HG03066 (cell line): ENCODE results near the gene SLC25A17.
A peak's percentile ranks its signal among the peaks of the same experiment; 100 is the strongest.
"Not testable (repeated sequence)": the region's sequence is repeated elsewhere in the genome, so short reads cannot be mapped to it uniquely, and the experiment has no call there.

Experiments used
- ATAC-seq: cut with Tn5 transposase; IDR thresholded peaks from one replicate; pipeline ENCODE4 v1.9.1; 2021; ENCODE audit warnings: low read depth; ENCODE audit not compliant: unreplicated experiment

SLC25A17 gene

DNA sequence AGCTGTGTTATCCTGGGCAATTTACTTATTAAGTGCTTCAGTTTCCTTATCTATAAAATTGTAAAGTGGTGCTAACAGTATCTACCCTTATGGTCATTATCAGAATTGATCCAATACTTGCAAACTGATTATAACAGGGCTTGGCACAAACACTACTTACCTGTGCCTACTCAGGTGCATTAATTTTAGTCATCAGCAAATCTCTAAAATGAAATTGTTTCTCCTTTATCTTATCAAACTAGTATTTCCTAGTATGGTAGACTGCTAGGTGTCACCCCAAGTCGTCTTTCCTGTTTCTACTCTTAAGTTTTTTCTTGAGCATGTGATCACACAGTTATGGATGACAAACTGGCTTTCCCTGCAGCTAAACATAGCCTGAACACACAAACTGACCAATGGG, 4.3 kb upstream of the SLC25A17 start:
- no peak for ATAC-seq

DNA sequence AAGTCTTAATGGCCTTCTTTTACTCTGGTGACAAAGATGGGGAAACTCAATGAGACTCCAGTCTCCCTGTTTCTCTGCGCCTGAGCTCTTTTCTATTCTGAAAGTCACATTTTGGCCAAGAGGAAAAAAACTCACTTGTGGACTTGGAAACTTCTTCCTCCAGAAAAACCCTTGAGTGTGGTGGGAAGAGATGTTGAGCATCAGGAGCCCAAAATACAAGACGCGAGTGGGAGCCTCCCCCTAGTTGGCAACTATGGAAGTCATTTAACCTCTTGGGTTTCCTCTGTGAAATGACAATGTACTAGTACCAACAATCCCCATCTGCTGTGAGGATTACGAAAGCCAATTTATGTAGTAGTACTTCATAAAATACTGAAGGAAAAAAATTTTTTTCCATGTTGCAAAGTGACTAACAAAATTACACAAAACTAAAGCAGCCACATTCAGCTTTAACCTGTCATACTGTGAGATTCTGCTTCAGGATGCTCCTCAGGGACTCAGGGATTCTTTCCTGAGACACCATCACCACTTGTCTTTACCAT, 524 bp upstream of the SLC25A17 start:
- no peak for ATAC-seq

DNA sequence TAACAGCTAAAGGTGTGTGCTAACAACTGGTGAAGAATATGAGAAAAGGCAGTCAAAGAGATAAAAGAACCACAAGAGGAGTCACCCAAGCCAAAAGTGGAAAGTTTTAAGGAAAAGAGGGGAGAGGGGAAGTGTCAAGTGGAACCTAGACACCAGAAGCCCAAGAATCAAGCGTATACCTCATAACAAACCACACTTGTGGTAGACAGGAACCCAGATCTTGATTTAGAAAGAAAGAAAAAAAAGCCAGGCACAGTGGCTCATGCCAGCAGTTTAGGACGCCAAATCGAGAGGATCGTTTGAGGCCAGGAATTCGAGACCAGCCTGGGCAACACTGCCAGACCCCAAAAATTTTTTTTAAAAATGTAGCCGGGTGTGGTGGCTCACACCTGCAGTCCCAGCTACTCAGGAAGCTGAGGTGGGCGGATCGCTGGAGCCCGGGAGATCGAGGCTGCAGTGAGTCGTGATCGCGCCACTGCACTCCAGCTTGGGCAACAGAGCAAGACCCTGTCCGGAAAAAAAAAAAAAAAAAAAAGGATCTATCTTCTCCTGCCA, 877 bp downstream of the SLC25A17 start:
- peak; percentile 9 for ATAC-seq

DNA sequence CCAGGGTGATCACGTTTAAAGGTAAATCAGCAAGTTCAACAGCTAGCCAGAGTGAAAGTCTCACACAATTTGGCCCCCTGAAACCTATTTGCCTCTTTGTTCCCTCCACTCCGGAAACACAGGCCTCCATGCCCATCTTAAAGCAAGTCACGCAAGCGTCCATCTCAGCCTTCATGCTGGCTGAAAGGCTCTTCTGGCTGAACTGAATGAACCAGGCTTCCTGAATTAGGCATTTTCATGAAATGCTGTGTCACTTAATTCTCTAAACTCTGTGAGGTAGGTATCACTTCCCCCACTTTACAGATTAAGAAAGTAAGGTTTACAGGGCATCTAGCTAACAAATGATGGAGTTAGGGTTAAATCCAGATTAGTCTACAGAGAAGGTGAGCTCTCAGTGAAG, 1.4 kb downstream of the SLC25A17 start:
- no peak for ATAC-seq

DNA sequence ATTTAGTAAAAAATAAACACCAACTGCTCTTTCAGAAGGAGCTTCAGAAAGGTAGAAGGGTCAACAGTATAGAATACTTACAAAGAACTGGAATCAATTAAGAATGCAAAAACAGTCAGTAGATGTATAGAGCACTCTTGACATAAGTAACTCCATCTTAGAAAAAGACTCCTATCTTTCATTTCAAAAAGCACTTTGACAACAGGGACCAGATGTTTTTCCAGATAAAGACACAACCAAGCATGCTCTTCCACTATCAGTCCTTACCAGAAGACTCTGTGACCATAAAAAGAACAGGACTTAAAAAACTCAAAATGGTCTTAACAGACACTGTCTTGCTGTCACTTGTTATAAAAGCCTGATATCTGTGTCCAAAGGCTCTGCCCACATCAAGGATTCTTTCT, 5.2 kb downstream of the SLC25A17 start:
- ATAC-seq: no peak

DNA sequence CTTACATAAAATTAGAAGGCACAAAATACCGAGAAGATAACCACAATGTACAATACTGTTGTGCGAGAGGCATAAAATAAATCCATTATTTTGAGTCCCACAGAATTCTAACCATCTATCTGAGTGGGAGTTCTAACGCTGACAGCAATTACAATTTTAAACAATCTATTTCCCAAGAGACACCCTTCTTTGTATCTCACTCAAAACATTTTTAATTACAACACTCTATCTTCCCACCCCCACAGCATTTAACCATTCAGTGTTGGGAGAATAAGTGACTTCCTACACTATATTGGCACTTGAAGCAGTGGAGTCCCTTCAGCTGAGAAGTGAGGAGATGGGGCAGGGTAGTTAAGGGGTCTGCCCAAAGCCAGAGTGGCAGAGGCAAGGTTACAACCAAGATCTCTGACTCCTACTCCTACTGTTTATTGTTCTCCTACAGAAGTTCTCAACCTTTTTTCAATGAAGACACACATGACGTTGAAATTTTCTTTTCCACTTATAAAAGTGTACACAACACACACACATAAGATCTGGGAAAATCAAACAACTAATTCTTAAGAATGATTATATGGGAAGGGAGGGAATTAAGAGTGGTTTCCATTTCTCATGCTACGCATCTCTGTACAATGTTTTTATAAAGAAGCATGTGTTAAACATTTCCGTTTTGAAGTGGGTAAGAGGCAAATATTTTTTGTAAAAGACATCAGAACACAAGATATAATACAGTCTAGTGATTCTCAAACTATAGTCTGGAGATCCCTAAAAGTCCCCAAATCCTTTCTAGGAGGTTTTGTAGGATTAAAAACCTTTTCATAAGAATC, 10.9 kb downstream of the SLC25A17 start:
- ATAC-seq: no peak

DNA sequence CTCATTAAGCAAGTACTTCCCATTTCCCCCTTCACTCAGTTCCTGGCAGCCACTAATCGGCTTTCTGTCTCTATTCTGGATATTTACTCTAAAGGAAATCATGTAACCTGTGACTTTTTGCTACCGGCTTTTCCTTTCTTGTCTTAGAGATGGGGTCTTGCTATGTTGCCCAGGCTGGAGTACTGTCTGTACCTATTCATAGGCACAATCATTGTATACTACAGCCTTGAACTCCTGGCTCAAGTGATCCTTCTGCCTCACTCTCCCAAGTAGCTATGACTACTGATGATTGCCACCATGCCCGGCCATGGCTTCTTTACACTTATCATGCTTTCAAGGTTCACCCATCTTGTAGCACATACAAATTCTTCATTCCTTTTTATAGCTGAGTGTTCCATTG, 12.4 kb downstream of the SLC25A17 start:
- no peak for ATAC-seq

DNA sequence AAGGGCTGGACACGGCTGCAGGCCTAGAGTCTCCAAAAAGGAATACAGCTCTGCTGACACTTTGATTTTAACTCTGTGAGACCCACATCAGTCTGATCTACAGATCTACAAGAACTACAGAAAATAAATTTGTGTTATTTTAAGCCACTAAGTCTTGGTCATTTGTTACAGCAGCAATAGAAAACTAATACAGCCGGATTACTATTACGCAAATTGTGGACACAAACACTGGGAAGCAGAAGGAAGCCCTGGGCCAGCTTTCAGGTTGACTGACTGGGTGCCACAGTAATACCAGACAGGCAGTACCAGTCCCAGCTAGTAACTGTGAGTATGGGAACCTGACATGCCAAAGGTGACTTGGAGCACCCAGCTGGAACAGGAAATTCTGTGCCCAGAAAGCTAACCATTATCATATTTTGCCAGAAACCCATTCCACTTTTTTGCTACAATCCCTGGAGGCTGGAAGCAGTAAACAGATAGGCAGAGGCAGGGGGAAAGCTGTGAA, 13.4 kb downstream of the SLC25A17 start:
- no peak for ATAC-seq

DNA sequence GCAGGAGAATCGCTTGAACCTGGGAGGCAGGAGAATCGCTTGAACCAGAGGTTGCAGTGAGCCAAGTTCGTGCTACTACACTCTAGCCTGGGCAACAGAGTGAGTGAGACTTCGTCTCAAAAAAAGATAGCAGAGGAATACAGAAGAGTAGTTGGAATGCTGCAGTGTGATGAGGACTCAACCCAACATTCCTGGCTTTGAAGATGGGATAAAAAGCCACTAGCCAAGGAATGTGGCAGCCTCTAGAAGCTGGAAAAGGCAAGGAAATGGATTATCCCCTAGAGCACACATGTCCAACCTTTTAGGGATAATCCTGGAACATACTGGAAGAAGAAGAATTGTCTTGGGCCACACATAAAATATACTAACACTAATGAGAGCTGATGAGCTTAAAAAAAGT, 13.9 kb downstream of the SLC25A17 start:
- no peak for ATAC-seq

DNA sequence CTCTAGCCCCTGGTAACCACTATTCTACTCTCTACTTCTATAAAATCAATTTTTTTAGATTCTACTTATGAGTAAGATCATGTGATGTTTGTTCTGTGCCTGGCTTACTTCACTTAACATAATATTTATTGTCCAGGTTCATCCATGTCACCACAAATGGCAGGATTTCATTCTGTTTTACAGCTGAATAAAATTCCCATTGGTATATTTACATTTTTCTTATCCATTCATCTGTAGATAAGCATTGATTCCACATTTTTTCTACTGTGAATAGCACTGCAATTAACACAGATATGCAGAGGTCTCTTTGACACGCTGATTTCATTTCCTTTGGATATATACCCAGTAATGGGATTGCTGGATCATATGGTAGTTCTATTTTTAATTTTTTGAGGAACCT, 15.8 kb downstream of the SLC25A17 start:
- no peak for ATAC-seq

DNA sequence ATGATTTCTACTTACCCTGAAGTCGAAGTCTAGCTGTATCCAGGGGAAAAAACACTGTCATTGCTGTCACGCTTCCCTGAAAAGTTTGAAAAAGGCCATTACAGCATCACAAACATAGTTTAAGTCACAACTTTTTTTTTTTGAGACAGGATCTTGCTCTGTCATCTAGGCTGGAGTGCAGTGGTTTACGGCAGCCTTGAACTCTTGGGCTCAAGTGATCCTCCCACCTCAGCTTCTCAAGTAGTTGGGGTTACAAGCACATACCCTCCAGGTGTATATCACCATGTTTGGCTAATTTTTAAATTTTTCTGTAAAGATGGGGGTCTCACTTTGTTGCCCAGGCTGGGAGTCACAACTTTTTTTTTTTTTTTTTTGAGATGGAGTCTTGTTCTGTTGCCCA, 20.1 kb downstream of the SLC25A17 start:
- ATAC-seq: no peak

DNA sequence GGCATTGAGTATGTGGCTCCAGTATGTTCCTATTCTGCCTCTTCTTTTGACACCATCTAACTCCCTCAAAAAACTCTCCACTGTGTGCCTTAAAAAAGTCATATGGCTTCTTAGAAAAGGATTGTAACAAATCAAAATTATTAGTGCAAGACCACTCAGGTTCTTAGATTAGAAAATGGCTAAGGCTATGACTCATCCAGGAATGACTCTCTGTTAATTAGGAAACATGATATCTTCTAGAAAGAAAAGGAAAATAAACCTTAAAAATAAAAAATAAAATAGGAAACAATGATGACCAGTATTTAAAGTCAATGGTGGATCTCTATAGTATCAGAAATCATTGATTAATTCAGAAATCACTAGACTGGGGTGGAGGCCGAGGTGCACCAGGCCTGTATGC, 21.7 kb downstream of the SLC25A17 start:
- no peak for ATAC-seq

DNA sequence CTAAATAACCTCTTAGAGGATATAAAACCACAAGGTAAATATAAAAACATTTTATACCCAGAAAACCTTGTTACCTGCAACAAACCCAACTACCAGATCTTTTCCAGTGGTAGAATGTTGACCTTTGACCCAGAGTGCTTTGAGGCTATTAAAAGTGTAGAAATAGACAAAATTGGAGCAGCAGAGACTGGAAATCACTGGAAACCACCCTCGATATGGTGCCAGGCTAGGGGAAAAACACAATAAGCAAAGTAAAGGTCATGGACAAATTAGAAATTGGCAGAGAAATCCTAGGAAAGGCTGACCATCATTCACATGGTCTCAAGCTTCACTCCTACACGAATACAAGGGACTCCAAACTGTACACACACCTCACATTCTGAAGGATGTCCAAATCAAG, 26.7 kb downstream of the SLC25A17 start:
- ATAC-seq: no peak

DNA sequence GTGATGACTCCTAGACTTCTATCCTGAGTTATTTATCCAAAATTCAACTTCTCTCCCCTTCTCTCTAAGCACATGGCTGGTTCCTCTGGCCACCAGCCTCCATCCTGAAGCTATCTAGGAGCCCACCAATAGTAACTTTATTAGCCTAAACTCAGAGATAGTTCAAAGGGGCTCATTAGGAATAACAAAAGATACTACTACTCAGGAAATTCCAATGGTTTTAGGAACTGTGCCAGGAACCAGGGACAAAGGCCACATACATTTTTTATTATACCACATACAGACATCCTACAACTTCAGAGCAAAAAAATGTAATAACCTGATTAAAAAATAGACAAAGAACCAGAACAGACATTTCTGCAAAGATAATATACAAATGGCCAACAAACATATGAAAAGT, 27.9 kb downstream of the SLC25A17 start:
- no peak for ATAC-seq

DNA sequence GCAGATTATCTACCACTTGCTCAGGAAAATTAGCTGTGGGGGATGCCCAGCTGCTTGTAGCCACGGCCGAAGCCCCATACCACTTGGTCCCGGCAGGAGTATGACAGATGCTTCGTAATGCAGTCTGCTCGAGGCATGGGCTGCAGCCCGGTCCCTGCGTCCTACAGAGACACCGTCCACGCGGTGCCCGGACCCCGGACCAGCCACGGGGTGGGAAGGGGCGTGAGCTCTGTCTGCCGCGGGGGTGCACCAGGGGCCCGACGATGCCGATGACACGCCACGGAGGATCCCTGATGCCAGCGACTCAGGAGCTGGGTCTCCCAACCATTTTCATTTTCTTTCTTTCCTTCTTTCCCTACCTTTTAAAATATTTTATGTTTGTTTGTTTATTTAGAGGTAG, 30.0 kb downstream of the SLC25A17 start:
- no peak for ATAC-seq

DNA sequence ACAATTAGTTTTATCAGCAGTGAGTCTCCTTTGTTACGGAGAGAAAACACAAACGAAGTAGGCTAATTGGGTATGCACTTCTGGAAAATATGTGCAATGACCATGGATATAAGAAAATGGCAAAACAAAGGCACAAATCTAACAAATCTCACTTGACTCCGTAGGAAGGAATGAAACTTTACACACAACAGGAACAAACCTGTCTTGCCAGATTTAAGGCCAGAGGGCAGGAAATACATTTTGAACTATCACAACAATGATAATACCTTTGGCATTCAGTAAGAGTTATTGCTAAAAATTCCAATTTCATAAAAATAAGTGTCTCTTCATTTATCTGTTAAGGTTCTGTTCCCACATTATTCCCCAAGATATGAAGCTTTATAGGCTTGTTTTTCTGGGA, 36.6 kb downstream of the SLC25A17 start:
- ATAC-seq: no peak

DNA sequence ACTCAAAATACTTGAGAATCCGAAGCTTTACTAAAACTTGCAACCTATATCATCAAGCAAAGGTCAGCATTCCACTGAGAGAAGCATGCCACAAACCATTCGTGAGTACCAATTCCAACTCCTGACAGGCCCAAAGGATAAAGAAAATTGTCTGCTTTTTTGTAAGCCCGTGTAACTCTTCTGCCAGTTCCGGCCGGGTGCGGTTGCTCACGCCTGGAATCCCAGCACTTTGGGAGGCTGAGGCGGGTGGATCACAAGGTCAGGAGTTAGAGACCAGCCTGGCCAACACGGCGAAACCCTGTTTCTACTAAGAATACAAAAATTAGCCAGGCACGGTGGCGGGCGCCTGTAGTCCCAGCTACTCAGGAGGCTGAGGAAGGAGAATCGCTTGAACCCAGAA, 37.4 kb downstream of the SLC25A17 start:
- not testable (repeated sequence) for ATAC-seq

DNA sequence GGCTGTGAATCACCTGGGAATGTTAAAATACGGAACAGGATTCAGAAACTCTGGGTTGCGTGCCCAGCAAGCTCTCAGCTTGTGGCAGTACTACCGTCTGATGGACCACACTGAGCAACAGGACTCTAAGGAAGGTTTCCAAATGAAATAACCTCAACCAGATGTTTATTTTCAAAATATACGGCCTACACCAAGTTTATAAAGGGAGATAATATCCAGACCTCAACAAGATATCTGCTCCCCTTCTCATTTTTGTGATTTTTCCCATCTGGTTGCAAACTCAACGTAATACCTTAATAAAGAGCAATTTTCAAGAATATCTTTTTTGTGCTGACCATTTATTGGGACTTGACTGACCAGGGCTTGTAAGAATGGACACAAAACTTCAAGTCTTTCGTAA, 49.4 kb downstream of the SLC25A17 start:
- ATAC-seq: no peak

DNA sequence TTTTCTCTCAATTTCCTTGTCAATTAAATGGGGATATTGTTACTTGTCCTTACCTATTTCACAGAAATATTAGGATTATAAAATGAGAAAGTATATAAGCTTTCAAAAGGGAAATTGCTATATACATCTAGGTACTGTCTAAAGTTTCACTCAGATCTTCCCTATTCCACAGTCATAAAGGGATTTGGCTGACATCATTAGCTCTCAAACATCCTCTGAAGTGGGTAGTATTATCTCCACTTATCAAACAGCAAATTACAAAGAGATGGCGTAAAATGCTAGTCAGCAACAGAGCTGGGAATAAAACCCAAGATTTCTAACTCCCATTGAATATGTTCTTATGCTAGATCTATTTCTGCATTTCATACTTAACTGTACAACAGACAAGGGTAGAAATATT, 50.9 kb downstream of the SLC25A17 start:
- ATAC-seq: no peak

DNA sequence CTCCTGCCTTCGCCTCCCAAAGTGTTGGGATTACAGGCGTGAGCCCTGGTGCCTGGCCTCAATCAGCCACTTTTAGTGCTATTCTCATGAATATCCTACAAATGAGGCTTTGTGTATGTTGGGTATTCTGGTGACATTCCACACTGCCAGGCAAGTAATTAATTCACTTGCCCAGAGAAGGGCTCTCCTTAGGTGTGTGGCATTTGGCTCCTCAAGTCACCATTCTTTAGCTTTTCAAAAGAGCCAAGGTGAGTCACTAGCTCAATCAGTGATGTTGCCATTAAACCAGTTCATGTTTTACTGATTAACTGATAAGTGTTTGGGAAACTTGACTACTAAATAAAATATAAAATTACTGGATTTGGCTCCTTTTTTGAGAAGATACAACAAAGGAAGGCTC, 52.2 kb downstream of the SLC25A17 start:
- ATAC-seq: no peak

DNA sequence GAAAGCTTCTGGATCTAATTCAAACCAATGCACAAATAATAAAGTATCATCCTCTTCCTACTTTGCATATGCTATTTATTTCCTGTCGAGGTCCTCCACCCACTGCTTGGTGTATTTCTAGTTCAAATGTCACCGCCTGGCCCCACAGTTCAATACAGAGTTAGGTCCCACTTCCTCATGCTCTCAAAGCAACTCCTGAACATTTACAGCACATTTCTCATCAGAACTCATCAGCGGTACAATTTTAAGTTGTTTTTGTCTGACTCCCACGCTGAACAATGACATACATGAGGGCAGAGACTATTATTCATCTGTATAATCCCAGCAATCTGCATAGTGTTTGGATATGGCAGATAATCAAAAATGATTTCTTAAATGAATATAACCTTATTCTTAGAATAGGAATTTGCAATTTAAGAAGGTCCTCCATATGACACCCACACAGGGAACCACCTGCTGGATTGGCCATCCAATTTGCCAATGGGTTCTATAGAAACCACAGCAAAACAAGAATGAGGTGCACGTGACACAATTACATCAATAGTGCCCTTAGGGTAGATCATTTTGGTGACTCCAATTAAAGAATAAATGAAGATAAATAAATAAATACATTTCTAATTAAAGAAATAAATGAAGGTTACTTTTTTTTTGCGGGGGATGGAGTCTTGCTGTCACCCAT, 54.2 kb downstream of the SLC25A17 start:
- ATAC-seq: no peak
